Measurements from ENCODE around the gene NFYC.
"Not testable (repeated sequence)": the region's sequence is repeated elsewhere in the genome, so short reads cannot be mapped to it uniquely, and the experiment has no call there.

Gene NFYC

DNA sequence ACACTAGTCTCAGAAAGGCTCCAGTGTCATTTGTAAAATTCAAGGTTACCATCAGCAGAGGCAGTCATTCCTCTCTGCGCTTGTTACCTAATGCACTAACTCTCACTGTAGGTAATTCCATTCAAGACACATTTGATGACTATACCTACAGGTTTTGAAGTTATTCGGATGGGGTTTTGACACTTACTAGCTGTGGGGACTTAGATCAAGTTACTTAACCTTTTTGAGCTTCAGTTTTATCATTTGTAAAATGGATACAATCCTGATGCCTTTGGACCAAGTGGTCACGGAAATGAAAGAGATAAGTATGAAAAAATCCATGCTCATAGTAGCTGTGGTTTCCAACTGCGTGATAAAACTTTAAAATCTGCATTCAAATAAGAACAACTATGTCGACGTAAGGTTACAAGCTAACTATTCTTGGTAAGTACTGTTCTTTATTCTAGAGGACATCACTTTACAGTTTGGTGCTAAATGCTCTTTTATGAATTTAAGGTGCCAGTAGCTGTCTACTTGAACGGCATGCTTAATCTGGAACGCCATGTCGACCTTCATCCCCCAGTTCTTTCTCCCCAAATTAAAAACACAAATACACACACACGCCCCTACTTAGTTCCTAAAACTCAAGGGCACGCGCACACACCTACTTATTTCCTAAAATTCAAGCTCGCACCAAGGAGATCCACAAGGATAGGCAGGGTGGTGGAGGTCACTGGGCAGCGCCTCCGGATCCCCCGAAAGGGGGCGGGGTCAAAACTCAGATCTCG is 550 bp upstream of the NFYC start:
- Histone ChIP-seq H3K4me1 (ENCODE audit: control insufficient read depth in 1 of 2, insufficient read depth in 2 of 2, low read length in 2 of 2) (peaks cover 26 to 37% of the 10 kb centered on the region in 2 donors), H3K4me3 (ENCODE audit: low read depth in 1 of 2, low read length in 2 of 2) (peak overlapping the region; percentile 88 to 92)

GRCh38 chr1:40692429-40692895 is 958 bp downstream of the NFYC start:
- H3K27ac ChIP-seq (ENCODE audit: low read depth, low read length), result peak overlapping the region; percentile 98
- H3K36me3 ChIP-seq (ENCODE audit: control insufficient read depth in 1 of 2, insufficient read depth in 2 of 2, low read length in 2 of 2), result peaks cover 0 to 5% of the 10 kb centered on the region in 2 donors
- H3K4me3 ChIP-seq (ENCODE audit: low read depth in 1 of 2, low read length in 2 of 2), result peak overlapping the region; percentile 88 to 92
- no peaks in the 10 kb centered on the region for H3K9me3 ChIP-seq (ENCODE audit: control insufficient read depth in 1 of 2, low read length in 2 of 2)
- H3K4me1 ChIP-seq (ENCODE audit: control insufficient read depth in 1 of 2, insufficient read depth in 2 of 2, low read length in 2 of 2), result peaks cover 26 to 46% of the 10 kb centered on the region in 2 donors
- H3K27me3 ChIP-seq (ENCODE audit: control insufficient read depth in 1 of 2, insufficient read depth in 2 of 2, low read length in 2 of 2), result no peaks in the 10 kb centered on the region
- peak overlapping the region; percentile 91 to 94 for H3K9ac ChIP-seq (ENCODE audit: low read depth in 1 of 2, low read length in 2 of 2)

More for the DNA sequence above, 550 bp upstream of the NFYC start:
- Histone ChIP-seq H3K36me3 (ENCODE audit: control insufficient read depth in 1 of 2, insufficient read depth in 2 of 2, low read length in 2 of 2) (peaks cover 0 to 3% of the 10 kb centered on the region in 2 donors), H3K9ac (ENCODE audit: low read depth in 1 of 2, low read length in 2 of 2) (peak overlapping the region; percentile 48 to 94), H3K27me3 (ENCODE audit: control insufficient read depth in 1 of 2, insufficient read depth in 2 of 2, low read length in 2 of 2) (no peaks in the 10 kb centered on the region), H3K27ac (ENCODE audit: low read depth, low read length) (peak overlapping the region; percentile 98), H3K9me3 (ENCODE audit: control insufficient read depth in 1 of 2, low read length in 2 of 2) (no peaks in the 10 kb centered on the region)

DNA sequence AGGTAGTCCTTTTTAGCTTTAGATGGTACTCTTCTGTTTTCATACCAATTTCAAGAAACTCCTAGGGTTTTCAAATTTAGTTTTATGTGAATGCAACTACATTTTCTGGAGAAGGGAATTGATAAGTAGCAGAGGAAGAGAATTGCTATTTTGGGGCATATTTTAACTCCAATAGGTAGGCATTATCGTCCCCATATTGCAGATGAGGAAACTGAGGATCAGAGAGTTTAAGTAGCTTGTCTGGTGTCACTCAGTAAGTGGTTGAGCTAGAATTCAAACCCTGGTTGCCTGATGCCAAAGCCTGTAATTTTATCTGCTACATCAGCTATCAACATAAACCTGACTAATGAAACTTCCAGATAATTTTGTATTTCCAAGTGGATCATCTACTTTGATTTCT is 1.9 kb downstream of the NFYC start:
- H3K36me3 ChIP-seq (ENCODE audit: control insufficient read depth in 1 of 2, insufficient read depth in 2 of 2, low read length in 2 of 2), result peaks cover 0 to 5% of the 10 kb centered on the region in 2 donors
- H3K4me1 ChIP-seq (ENCODE audit: control insufficient read depth in 1 of 2, insufficient read depth in 2 of 2, low read length in 2 of 2), result peaks cover 26 to 46% of the 10 kb centered on the region in 2 donors
- H3K9ac ChIP-seq (ENCODE audit: low read depth in 1 of 2, low read length in 2 of 2), result no peak overlapping the region
- H3K27ac ChIP-seq (ENCODE audit: low read depth, low read length), result no peak overlapping the region
- H3K4me3 ChIP-seq (ENCODE audit: low read depth in 1 of 2, low read length in 2 of 2), result peak overlapping the region in 1 of 2 donors; percentile 88
- H3K27me3 ChIP-seq (ENCODE audit: control insufficient read depth in 1 of 2, insufficient read depth in 2 of 2, low read length in 2 of 2), result no peaks in the 10 kb centered on the region
- no peaks in the 10 kb centered on the region for H3K9me3 ChIP-seq (ENCODE audit: control insufficient read depth in 1 of 2, low read length in 2 of 2)

DNA sequence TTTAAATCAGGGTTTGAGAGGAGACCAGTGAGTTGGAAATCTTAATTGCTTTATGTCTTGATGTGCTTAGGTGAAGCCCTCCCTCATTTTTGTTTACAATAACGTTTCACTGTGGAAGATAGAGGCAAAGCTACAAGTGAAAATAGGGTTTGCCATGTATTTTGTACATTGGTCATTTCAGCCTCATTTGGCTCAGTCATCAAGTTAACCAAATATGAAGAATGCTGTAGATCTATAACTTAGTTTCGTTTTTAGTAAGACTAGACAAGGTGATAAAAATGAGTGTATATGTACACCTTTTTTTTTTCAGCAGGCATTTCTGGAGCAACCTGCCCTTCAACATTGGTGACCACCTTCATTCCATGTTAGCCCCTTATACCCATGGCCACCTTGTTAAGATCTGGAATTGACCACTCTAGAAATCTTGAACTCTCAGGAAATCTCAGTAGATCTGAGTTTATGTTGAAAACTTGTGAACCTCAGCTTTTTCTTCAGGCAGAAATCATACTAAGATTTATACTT is 2.9 kb downstream of the NFYC start:
- Histone ChIP-seq H3K9me3 (ENCODE audit: control insufficient read depth in 1 of 2, low read length in 2 of 2) (no peaks in the 10 kb centered on the region), H3K4me3 (ENCODE audit: low read depth in 1 of 2, low read length in 2 of 2) (no peak overlapping the region), H3K27me3 (ENCODE audit: control insufficient read depth in 1 of 2, insufficient read depth in 2 of 2, low read length in 2 of 2) (no peaks in the 10 kb centered on the region), H3K4me1 (ENCODE audit: control insufficient read depth in 1 of 2, insufficient read depth in 2 of 2, low read length in 2 of 2) (peaks cover 26 to 46% of the 10 kb centered on the region in 2 donors), H3K36me3 (ENCODE audit: control insufficient read depth in 1 of 2, insufficient read depth in 2 of 2, low read length in 2 of 2) (peaks cover 0 to 5% of the 10 kb centered on the region in 2 donors), H3K27ac (ENCODE audit: low read depth, low read length) (no peak overlapping the region), H3K9ac (ENCODE audit: low read depth in 1 of 2, low read length in 2 of 2) (peak overlapping the region in 1 of 2 donors; percentile 7)

DNA sequence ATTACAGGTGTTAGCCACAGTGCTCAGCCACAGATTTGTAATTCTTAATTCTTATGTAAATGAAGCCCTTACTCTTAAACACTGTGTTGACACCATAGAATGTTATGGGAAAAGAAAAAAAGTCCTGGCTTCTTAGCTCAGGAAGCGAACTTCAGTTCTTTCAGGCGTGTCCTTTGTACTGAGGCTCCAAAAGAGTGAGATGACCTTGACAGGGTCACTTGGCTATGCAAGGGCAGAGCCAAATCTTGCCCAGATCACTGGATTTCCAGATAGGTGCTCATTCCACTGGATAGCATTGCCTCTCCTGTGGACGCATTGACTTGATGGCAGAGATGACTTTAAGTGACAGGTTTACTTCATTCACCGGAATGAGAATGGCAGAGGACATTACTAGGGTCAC is 4.8 kb downstream of the NFYC start:
- H3K4me3 ChIP-seq (ENCODE audit: low read depth in 1 of 2, low read length in 2 of 2), result no peak overlapping the region
- H3K36me3 ChIP-seq (ENCODE audit: control insufficient read depth in 1 of 2, insufficient read depth in 2 of 2, low read length in 2 of 2), result peaks cover 0 to 5% of the 10 kb centered on the region in 2 donors
- peaks cover 26 to 36% of the 10 kb centered on the region in 2 donors for H3K4me1 ChIP-seq (ENCODE audit: control insufficient read depth in 1 of 2, insufficient read depth in 2 of 2, low read length in 2 of 2)
- no peaks in the 10 kb centered on the region for H3K27me3 ChIP-seq (ENCODE audit: control insufficient read depth in 1 of 2, insufficient read depth in 2 of 2, low read length in 2 of 2)
- H3K27ac ChIP-seq (ENCODE audit: low read depth, low read length), result no peak overlapping the region
- H3K9ac ChIP-seq (ENCODE audit: low read depth in 1 of 2, low read length in 2 of 2), result no peak overlapping the region
- no peaks in the 10 kb centered on the region for H3K9me3 ChIP-seq (ENCODE audit: control insufficient read depth in 1 of 2, low read length in 2 of 2)

DNA sequence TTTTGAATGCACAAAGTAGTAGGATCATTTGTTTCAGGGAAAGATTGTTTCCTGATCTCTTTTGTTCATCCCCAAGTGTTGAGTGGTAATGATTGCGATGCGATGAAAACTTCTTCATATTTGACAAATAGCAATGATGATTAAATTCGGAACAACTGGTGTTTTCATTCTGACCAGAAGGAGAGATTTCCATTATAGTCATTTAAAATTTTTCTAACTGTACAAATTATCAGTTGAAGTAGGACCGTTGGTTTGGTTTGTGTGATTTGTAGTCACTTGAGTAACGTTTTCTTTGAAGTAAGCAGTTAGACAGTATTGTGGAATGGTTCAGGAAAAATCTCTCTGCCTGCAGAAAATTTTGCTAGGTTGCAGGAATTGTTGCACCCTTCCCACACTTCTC is 5.9 kb downstream of the NFYC start:
- Histone ChIP-seq H3K27me3 (ENCODE audit: control insufficient read depth in 1 of 2, insufficient read depth in 2 of 2, low read length in 2 of 2) (no peaks in the 10 kb centered on the region), H3K4me3 (ENCODE audit: low read depth in 1 of 2, low read length in 2 of 2) (no peak overlapping the region), H3K9ac (ENCODE audit: low read depth in 1 of 2, low read length in 2 of 2) (no peak overlapping the region), H3K9me3 (ENCODE audit: control insufficient read depth in 1 of 2, low read length in 2 of 2) (no peaks in the 10 kb centered on the region), H3K36me3 (ENCODE audit: control insufficient read depth in 1 of 2, insufficient read depth in 2 of 2, low read length in 2 of 2) (peaks cover 0 to 5% of the 10 kb centered on the region in 2 donors), H3K27ac (ENCODE audit: low read depth, low read length) (no peak overlapping the region), H3K4me1 (ENCODE audit: control insufficient read depth in 1 of 2, insufficient read depth in 2 of 2, low read length in 2 of 2) (peaks cover 23 to 34% of the 10 kb centered on the region in 2 donors)

DNA sequence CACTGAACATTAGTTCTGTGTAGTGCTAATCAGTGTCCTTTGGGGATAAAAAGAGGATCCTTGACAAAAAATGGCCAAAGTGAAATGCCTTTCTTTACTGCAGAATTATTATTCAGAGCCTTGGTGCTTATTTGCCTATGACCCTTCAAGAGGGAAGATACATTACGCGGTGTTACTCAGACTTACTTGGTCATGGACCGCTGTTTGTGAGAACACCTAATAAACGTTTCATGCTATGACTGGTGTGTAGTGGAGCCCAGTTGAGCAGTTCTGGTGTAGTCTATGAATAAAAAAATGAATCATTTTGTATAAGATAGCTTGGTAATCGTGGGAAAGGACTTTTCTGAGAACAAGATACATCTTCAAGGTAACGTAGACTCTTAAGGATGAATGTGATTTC is 8.3 kb downstream of the NFYC start:
- no peak overlapping the region for H3K4me3 ChIP-seq (ENCODE audit: low read depth in 1 of 2, low read length in 2 of 2)
- no peaks in the 10 kb centered on the region for H3K27me3 ChIP-seq (ENCODE audit: control insufficient read depth in 1 of 2, insufficient read depth in 2 of 2, low read length in 2 of 2)
- H3K4me1 ChIP-seq (ENCODE audit: control insufficient read depth in 1 of 2, insufficient read depth in 2 of 2, low read length in 2 of 2), result peaks cover 4 to 20% of the 10 kb centered on the region in 2 donors
- peaks cover 0 to 5% of the 10 kb centered on the region in 2 donors for H3K36me3 ChIP-seq (ENCODE audit: control insufficient read depth in 1 of 2, insufficient read depth in 2 of 2, low read length in 2 of 2)
- no peak overlapping the region for H3K9ac ChIP-seq (ENCODE audit: low read depth in 1 of 2, low read length in 2 of 2)
- no peak overlapping the region for H3K27ac ChIP-seq (ENCODE audit: low read depth, low read length)
- no peaks in the 10 kb centered on the region for H3K9me3 ChIP-seq (ENCODE audit: control insufficient read depth in 1 of 2, low read length in 2 of 2)

GRCh38 chr1:40701684-40702083 is 10.2 kb downstream of the NFYC start:
- Histone ChIP-seq H3K4me1 (ENCODE audit: control insufficient read depth in 1 of 2, insufficient read depth in 2 of 2, low read length in 2 of 2) (peaks cover 9 to 21% of the 10 kb centered on the region in 2 donors), H3K27me3 (ENCODE audit: control insufficient read depth in 1 of 2, insufficient read depth in 2 of 2, low read length in 2 of 2) (no peaks in the 10 kb centered on the region), H3K27ac (ENCODE audit: low read depth, low read length) (no peak overlapping the region), H3K36me3 (ENCODE audit: control insufficient read depth in 1 of 2, insufficient read depth in 2 of 2, low read length in 2 of 2) (peaks cover 0 to under 1% of the 10 kb centered on the region in 2 donors), H3K4me3 (ENCODE audit: low read depth in 1 of 2, low read length in 2 of 2) (no peak overlapping the region), H3K9me3 (ENCODE audit: control insufficient read depth in 1 of 2, low read length in 2 of 2) (no peaks in the 10 kb centered on the region), H3K9ac (ENCODE audit: low read depth in 1 of 2, low read length in 2 of 2) (no peak overlapping the region)

DNA sequence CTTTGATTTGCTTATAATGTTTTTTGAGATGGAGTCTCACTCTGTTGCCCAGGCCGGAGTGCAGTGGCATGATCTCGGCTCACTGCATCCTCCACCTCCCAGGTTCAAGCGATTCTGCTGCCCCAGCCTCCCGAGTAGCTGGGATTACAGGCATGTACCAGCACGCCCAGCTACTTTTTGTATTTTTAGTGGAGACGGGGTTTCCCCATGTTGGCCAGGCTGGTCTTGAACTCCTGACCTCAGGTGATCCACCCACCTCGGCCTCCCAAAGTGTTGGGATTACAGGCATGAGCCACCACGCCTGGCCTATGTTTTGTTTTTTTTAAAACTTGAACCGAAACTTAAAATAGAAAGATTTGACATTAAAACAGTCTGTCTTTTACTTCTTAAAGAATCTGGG is 11.3 kb downstream of the NFYC start:
- H3K4me3 ChIP-seq (ENCODE audit: low read depth in 1 of 2, low read length in 2 of 2); H3K27me3 ChIP-seq (ENCODE audit: control insufficient read depth in 1 of 2, insufficient read depth in 2 of 2, low read length in 2 of 2); H3K27ac ChIP-seq (ENCODE audit: low read depth, low read length); H3K9me3 ChIP-seq (ENCODE audit: control insufficient read depth in 1 of 2, low read length in 2 of 2); H3K36me3 ChIP-seq (ENCODE audit: control insufficient read depth in 1 of 2, insufficient read depth in 2 of 2, low read length in 2 of 2); H3K9ac ChIP-seq (ENCODE audit: low read depth in 1 of 2, low read length in 2 of 2): not testable (repeated sequence)
- H3K4me1 ChIP-seq (ENCODE audit: control insufficient read depth in 1 of 2, insufficient read depth in 2 of 2, low read length in 2 of 2), result peaks cover 9 to 17% of the 10 kb centered on the region in 2 donors

DNA sequence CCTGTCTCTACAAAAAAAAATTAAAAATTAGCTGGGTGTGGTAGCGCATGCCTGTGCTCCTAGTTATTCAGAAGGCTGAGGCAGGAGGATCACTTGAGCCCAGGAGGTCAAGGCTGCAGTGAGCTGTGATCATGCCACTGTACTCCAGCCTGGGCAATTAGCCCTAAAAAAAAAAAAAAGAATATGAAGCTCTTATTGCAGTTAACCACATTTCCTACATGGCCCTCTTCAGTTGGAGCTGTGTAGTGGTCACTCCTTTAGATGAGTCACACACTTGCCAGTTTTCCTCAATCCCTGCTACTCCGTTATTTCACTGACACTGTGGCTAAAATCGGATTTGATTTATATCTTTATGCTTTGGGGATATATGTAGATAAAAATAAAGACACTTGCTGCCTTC is 11.8 kb downstream of the NFYC start:
- peaks cover 11 to 21% of the 10 kb centered on the region in 2 donors for H3K4me1 ChIP-seq (ENCODE audit: control insufficient read depth in 1 of 2, insufficient read depth in 2 of 2, low read length in 2 of 2)
- no peaks in the 10 kb centered on the region for H3K27me3 ChIP-seq (ENCODE audit: control insufficient read depth in 1 of 2, insufficient read depth in 2 of 2, low read length in 2 of 2)
- no peaks in the 10 kb centered on the region for H3K36me3 ChIP-seq (ENCODE audit: control insufficient read depth in 1 of 2, insufficient read depth in 2 of 2, low read length in 2 of 2)
- no peaks in the 10 kb centered on the region for H3K9me3 ChIP-seq (ENCODE audit: control insufficient read depth in 1 of 2, low read length in 2 of 2)
- no peak overlapping the region for H3K9ac ChIP-seq (ENCODE audit: low read depth in 1 of 2, low read length in 2 of 2)
- no peak overlapping the region for H3K4me3 ChIP-seq (ENCODE audit: low read depth in 1 of 2, low read length in 2 of 2)
- no peak overlapping the region for H3K27ac ChIP-seq (ENCODE audit: low read depth, low read length)
